AG08396 (cell line): ENCODE data around the gene RHOT2.

Source experiments
- DNase-seq: peaks from one replicate; pipeline ENCODE4 v3.0.0; 2012; ENCODE audit warnings: low spot score, mixed read lengths

RHOT2 gene

DNA sequence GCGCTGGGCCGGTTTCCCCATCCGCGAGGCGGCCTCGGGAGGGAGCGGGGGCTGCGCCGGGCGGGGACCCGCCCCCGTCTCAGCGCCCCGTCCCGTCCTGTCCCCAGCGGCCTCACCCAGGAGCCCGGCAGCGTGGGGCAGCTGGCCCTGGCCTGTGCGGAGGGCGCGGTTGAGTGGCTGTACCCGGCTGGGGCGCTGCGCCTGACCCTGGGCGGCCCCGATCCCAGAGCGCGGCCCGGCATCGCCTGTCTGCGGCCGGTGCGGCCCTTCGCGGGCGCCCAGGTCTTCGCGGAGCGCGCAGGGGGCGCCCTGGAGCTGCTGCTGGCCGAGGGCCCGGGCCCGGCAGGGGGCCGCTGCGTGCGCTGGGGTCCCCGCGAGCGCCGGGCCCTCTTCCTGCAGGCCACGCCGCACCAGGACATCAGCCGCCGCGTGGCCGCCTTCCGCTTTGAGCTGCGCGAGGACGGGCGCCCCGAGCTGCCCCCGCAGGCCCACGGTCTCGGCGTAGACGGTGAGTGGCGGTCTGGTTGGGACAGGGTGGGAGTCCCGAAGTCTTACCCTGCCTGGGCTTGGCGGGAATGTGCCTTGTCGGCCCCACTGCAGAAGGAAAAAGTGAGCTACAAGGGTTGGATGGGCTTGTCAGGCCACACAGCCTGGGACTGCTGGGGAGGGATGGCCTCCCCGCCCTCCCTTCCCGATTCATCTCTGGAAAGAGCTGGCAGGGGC is 47.7 kb downstream of the RHOT2 start:
- DNase-seq, result peak; percentile 56

- DNase-seq, result peak; percentile 80
These were observed 48.3 kb downstream of the RHOT2 start for GRCh38 chr16:716200-716568.

- no peak for DNase-seq
These were observed 48.9 kb downstream of the RHOT2 start for GRCh38 chr16:716768-717325.

DNA sequence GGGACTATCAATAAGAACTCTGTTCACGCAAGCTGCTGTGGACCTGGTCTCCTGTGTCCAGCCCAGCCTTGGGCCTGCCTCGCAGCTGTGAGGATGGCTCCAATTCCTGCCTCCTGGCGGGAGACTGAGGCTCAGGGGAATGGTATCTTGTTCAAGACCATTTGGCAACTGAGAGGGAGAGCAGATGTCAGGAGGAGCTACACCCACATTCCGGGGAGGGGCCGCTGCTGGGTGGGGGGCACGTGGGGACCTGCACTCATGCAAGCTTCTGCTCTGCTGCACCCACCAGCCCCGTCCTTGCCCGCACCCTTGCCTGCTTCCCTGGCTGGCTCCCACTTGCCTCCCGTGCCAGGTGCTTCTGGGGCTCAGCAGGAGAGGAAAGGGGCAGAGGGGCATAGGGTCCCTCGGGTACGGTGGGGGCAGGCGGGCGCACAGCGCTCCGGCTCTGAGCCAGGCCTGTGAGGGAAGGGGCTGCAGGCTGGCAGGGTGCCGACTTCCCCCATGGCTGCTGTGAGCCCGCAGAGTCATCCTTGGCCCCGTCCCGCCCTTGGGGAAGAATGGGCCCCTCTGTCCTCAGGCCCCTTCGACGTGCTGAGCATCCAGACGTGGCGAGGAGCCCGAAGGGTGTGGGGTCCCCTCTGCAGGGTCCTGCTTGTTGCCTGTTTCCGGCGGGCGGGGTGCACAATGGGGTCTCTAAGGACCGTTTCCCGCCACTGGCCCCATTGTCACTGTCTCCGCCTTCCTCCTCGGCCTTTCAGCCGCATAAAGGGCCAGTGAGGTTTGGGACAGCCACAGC is 49.7 kb downstream of the RHOT2 start:
- DNase-seq, result no peak

DNA sequence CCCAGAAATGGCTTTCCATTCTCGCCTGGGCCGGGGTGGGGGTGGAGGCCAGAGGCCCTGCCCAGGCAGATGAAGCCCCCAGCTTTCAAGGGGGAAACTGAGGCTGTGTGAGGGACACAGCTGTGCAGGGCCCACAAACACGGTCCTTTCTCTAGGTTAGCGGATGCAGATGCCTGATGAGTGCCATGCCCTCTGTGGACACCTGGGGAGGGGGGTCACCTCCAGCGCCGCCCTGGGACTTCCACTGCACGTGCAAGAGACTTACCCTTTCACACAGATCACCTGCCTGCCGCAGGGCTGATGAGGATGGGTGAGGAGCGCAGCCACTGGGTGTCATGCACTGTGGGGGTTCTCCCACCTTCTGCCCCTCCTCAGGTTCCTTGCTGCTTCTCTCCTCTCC is 50.5 kb downstream of the RHOT2 start:
- no peak for DNase-seq

GRCh38 chr16:718922-719321 is 51.0 kb downstream of the RHOT2 start:
- no peak for DNase-seq

- no peak for DNase-seq
These were observed 52.0 kb downstream of the RHOT2 start for GRCh38 chr16:719815-720446.

DNA sequence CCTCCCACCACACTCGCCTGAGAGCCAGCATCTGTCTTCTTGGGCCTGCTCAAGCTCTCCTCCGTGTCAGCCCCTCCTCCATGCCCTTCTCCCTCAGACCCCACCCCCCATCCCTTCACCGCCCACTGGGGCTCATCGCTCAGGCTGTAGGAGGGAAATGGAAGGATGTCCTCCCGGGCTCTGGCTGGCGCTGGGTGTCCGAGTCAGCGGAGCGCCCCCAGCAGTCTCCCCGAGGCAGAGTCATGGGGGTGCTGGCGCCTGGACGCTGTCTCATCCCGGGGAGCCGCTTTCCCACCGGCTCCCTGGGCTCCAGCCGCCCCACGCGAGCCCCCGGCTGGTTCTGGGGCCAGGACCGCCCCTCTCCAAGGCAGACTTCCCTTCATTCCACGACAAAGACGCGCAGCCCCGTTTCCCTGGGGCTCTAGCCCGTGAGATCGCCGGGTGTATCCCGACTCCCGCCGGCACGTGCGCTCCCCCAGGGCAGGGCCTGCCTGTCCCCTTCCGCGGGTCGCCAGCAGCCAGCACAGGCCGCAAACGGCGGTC is 52.6 kb downstream of the RHOT2 start:
- peak; percentile 79 for DNase-seq

DNA sequence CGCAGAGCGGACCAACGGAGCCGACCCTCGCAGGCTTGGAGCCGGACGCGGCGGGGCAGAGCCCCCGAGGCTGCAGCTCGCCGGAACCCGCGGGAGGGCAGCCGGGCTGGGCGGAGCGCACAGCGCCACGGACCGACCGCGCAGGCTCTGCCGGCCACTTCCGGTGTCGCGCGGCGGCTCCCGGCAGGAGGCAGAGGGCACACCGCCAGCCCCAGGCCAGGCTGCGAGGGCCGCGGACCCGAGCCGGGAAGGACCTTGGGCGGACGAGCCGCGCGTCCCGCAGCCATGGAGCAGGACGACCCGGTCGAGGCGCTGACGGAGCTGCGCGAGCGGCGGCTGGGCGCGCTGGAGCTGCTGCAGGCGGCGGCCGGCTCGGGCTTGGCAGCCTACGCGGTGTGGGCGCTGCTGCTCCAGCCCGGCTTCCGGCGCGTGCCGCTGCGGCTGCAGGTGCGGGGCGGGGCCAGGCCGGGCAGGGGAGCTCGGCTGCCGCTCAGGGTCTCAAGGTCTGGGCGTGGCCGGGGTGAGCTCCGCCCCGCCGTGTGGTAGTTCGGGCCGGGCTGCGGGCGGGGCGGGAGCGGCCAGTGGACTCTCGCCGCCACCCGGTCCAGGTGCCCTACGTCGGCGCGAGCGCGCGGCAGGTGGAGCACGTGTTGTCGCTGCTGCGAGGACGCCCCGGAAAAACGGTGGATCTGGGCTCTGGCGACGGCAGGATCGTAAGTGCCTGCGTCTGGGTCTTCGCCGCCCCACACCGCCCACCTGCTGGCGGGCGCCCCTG is 53.2 kb downstream of the RHOT2 start, which contains the start of gene ANTKMT:
TSS of gene ANTKMT (plus strand) at position 157 of the 775 bp plus-strand sequence. CDS start at position 286, 129 bp downstream.
- peak; percentile 92 for DNase-seq

DNA sequence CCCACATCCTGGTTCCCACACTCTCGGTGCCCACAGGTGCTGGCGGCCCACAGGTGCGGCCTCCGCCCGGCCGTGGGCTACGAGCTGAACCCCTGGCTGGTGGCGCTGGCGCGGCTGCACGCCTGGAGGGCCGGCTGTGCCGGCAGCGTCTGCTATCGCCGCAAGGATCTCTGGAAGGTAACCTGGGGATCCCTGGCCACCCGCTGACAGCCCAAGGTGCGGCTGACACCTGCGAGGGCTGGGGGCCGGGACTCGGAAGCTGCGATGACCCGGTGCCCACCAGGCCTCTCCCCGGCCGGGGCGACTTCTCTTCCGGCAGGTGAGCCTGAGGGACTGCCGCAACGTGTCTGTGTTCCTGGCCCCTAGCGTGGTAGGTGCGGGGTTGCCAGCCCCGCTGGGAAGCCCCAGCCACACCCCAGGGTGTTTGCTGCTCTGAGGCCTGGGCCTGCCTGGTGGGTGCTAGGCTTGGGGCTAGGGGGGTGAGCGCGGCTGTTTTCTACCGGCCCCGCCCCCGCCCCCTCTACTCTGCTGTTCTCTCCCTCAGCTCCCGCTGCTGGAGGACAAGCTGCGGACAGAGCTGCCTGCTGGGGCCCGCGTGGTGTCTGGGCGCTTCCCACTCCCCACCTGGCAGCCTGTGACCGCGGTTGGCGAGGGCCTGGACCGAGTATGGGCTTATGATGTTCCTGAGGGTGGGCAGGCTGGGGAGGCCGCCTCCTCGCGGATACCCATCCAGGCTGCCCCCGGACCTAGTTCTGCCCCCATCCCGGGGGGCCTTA is 54.0 kb downstream of the RHOT2 start:
- DNase-seq, result no peak

DNA sequence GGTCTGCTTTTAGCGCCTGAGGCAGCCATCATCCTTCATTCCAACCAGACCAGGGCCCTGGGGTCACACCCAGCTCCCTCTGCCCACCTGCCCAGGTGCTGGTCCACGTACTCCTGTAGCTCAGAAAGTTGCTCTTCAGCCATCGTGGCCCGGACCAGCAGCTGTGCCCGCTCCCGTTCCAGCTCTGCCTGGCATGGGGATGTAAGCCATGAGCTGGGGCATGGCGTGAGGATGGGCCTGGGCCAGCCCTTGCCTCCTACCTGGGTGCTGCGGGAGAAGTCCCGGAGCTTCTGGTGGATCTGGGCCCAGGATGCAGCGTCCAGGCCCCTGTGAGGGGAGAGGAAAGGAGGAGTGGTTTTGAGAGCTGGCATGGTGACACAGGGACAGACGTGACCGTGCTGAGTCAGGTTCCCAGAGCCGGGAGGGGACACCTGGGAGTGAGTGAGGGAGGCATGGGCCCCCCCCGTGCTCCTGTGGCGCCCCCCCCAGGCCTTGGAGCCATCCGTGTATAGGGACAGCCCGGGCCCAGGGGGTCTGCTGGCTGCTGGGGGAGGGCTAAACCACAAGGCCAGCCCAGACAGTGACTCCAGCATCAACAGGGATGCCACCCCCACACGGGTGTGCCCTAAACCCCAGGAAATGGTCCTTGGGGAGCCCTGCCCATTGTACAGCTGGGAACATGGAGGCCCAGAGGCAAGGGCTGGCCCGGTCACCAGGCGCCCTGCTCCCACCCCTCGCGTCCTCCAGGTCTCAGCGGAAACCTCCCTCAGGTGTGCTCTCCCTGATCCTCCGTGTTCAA is 55.1 kb downstream of the RHOT2 start:
- DNase-seq, result no peak

DNA sequence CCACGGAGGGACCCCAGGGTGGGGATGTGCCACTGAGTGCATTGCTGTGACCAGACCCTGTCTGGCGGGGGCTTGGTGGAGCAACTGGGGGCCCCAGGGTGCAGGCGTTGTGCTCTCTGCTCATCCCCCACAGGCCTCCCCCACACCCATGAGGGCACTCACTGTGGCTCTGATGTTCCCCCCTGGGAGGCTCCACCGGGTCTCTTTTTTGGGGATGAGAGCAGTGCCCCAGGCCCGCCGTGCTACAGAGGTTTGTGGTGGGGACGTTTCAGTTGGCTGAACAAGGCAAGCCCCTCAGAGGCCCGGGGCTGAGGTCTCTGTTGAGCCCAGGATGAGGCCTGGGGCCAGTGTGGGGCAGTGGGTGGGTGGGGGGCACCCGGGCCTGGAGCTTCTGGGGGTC is 55.8 kb downstream of the RHOT2 start:
- no peak for DNase-seq
